HG03457 (cell line): ENCODE measurements around the gene PRIM1.
"Not testable (repeated sequence)": the region's sequence is repeated elsewhere in the genome, so short reads cannot be mapped to it uniquely, and the experiment has no call there.

ENCODE experiments used
- ATAC-seq: cut with Tn5 transposase; IDR thresholded peaks from one replicate; pipeline ENCODE4 v1.9.1; 2021; ENCODE audit warnings: moderate number of reproducible peaks; ENCODE audit not compliant: unreplicated experiment

The PRIM1 gene

DNA sequence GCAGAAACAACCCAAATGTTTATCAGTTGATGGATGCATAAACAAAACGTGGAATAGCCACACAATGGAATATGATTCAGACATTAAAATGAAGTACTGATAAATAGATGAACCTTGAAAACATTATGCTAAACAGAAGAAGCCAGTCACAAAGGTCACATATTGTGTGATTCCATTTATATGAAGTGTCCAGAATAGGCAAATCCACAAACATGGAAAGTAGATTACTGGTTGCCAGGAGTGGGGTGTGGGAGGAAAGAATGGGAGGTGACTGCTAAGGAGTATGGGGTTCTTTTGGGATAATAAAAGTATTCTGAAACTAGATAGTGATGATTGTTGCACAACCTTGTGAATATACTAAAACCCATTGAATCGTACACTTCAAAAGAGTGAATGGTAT, 9.7 kb upstream of the PRIM1 start:
- ATAC-seq, result no peak

DNA sequence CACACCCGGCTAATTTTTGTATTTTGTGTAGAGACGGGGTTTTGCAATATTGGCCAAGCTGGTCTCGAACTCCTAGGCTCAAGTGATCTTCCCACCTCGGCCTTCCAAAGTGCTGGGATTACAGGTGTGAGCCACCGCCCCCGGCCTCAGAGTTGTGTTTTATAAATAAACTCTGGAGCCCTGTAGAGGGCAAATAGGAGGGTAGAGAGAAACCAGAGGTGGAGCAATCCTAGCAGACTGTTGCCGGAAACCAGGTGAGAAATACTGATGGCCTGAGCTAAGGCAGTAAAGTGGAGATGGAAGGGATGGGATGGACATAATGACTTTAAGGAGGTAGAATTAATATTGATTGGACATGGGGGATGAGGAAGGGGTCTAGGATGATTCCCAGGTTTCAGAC, 8.3 kb upstream of the PRIM1 start:
- ATAC-seq, result no peak

DNA sequence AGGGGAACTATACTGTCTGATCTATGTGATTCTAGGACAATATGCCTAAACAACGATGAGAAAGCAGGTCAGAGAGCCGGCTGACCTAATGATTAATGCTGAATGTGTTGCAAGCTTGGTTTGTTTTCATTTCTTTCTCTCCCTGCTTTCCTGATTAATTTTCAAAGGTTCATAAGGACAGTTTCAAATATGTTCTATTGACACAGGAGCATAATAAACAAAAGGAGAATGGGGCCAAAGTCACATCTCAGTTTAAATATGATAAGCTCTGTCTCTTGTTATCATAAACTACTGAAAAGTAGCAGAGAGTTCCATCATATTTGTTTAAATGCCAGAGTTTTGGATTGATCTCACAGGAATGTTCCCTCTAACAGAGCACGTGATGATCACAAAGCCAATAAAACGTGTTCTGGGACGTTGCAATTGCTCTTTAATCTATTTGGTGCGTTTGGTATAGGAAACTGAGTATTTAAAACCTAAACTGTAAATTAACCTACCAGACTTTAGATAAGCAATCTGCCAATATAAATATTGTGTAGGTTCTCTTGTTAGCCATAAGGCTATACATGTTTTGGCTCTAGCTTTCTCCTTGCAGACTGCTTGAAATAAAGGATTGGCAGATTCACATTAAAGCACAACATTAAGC, 7.3 kb upstream of the PRIM1 start:
- ATAC-seq, result no peak

DNA sequence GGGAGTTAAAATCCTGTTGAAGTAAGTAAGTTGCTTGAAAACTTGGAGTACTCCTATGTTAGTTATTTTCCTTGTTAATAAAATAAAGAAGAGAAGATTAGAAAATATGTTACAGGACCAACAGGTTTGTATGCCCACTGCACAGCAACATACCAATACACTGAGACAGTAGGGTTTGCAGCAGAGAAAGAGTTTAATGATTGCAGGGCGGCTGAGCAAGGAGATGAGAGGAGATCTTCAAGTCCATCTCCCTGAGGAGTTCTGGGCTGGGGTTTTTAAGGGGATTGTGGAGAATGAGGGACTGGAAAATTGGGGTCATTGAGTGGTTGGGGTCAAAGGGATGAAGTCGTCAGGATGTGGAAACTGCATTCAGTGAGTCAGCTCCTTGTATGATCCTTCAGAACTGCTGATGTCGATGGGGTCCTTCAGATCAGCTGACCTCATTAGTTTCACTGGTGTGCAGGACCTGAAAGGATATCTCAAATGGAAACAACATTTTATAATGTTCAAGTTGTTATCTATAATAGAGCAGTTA, 6.7 kb upstream of the PRIM1 start:
- no peak for ATAC-seq

DNA sequence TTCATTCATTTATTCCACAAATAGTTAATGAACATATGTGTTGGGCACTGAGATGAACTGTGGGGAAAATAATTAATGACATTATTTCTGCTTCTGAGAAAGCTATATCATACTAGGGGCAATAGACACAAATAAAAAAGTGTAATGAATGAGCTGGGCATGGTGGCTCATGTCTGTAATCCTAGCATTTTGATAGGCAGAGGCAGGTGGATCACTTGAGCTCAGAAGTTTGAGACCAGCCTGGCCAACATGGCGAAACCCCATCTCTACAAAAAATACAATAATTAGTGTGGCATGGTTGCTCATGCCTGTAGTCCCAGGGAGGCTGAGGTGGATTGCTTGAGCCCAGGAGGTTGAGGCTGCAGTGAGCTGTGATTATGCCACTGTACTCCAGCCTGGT, 5.8 kb upstream of the PRIM1 start:
- not testable (repeated sequence) for ATAC-seq

DNA sequence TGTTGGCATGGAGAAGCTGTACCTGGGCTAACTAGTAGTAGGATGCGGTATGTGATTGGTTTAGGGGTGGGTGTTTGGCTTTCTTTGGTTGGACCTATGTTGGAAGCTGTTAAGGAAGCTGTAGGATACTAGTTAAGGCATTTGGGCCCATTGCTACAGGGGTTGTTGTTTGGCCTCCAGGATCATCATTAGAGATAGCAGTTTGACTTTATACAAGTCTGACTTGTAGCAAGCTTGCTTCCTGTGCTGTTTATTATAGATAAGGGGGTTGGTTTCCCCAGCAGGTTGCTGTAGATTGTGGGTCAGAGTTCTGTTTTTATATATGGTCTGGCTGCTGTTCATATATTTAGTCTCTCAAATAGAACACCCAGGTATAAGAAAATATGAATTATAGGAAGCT, 1.4 kb upstream of the PRIM1 start:
- ATAC-seq, result no peak

DNA sequence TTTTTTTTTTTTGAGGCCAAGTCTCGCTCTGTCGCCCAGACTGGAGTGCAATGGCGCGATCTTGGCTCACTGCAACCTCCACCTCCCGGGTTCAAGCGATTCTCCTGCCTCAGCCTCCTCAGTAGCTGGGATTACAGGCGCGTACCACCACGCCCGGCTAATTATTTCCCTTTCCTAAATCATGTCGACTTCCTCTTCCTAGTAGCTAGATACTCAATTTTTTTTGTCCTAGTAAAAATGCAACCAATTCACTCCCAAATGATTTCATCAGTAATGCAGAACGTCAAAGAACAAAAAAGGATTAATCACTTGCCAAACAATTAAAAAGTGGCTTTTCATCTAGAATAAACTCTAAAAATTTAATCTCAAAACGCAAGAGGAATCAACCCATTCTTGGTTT, 1.5 kb downstream of the PRIM1 start:
- not testable (repeated sequence) for ATAC-seq

DNA sequence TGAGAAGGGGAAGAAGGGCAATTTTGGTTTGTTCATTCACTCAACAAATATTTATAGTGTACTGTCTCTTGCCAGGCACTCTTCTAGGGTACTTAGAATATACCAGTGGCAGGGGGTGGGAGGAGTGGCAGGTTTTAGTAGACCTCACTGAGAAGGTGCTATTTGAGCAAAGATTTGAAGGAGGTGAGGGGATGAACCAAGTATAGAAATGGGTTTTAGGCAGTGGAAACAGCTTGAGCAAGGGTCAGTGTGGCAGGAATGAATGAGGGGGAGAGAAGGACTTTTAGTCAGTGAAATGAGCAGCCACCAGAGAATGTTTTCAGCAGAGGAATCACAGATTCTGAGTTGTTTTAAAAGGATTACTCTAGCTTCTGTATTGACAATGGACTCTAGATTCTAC, 2.3 kb downstream of the PRIM1 start:
- no peak for ATAC-seq

DNA sequence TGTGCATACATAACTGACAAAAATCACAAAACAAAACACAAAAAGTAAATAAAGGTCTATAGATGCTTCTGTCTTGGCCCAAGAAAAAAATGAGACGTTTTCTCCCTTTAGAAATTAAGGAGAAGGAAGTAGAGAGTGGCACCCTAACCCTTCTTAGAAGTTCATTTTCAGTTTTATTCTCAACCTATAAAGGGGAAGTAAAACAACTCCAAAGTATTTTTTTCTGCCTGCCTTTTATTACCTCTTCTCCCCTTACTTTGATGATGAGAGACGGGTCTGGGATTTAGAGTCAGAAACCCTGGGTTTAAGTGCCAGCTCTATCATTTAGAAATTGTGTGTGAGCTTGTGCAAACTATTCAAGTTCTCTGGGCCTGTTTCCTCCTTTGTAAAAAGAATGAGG, 2.8 kb downstream of the PRIM1 start:
- ATAC-seq, result no peak

DNA sequence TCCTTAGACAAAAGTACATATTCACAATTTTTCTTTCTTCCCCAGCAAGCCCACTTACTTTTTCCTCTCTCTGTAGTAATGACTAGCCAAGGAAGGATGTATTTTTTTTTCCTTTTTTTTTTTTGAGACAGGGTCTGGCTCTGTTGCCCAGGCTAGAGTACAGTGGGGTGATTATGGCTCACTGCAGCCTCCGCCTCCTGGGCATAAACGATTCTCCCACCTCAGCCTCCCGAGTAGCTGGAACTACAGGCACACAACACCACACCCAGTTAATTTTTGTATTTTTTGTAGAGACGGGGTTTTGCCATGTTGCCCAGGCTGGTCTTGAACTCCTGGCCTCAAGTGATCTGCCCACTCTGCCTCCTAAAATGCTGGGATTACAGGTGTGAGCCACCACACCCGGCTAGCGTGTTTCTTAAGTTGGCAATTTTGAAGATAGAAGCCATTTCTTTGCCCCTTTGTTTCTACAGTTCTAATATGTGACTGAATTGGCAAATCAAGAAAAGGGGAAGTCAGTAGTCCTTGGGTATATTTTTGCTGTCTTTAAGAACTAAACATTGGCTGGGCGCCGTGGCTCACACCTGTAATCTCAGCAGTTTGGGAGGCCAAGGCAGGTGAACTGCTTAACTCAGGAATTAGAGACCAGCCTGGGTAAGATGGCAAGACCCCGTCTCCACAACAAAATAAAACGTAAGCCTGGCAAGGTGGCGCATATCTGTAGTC, 23.8 kb downstream of the PRIM1 start:
- no peak for ATAC-seq

DNA sequence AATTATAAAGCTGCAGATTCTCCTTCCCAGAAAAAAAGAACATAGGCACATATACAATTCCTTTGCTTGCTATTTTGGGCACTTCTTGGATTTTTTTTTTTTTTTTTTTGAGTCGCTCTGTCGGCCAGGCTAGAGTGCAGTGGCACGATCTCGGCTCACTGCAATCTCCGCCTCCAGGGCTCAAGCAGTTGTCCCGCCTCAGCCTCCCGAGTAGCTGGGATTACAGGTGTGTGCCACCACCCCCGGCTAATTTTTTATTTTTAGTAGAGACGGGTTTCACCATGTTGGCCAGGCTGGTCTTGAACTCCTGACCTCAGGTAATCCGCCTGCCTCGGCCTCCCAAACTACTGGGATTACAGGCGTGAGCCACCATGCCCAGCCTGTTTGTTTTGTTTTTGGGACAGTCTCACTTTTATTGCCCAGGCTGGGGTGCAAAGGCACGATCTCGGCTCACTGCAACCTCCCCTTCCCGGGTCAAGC, 25.9 kb downstream of the PRIM1 start:
- not testable (repeated sequence) for ATAC-seq

DNA sequence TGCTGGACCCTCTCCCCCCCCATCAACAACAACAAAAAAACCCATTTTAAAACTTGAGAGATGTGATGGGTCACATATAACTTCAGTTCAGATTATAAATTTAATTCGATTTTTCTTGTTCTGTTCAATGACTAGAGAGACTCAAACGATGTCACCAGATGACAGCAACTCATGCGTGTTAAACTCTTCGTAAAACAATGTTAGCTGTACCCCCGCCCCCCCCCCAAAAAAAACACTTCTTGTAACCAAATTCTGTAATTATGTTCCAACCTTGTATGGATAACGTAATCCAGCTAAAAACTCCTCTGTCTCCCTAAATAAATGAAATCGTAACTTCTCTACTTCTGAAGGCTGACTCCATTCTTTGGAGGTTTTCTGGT, 26.4 kb downstream of the PRIM1 start:
- no peak for ATAC-seq

DNA sequence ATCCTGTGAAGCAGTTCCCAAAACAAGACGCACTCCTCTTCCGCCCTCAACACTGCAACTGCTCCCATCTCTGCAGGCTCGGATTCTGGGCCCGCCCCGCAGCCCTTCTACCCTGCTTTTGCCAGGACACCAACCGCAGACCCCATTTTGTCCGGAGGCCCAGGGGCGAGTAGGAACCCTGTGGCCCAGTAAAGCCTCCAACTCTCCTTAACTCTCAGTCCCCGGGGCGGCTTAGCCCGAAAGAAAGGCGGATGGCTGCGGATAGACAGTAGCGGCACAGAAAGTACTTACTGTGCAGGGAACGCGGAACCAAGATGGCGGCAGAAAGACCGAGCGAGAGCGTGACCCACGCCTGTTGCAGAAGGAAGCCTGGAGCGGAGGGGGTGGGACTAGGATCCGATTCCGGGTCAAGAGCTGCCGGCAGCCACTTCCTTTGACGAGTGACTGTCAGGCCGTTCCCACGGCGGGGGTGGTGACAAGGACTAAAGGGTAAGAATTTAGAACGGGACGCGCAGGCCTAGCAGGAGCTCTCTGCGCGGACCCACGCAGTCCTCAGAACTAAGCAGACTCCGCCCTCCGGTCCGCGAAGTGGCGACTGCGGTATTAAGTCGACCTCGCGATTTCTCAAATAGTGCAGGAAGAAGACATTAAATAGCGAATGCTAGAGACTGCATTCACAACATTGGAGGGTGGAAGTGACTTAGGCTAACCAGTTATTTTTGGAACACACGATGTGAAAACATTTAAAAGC, 27.0 kb downstream of the PRIM1 start, which contains the start of gene NACA:
Gene NACA, minus strand, starts transcription at position 328 of the 751 bp plus-strand sequence. CDS start 778 bp downstream, outside the sequence.
- ATAC-seq, result peak; percentile 89

DNA sequence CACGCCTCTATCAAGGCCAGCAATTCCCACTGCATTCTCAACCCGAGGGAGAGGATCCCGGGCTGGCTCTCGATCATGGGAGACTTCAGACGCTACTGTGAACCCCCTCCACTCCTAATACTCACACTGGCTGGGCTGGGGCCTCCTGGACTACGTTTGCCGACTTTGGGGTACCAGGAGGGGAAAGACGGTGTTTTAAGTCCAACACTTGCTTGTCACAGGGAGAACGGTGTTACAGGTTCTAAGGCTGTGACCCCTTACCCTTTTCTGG, 27.5 kb downstream of the PRIM1 start:
- ATAC-seq, result no peak

DNA sequence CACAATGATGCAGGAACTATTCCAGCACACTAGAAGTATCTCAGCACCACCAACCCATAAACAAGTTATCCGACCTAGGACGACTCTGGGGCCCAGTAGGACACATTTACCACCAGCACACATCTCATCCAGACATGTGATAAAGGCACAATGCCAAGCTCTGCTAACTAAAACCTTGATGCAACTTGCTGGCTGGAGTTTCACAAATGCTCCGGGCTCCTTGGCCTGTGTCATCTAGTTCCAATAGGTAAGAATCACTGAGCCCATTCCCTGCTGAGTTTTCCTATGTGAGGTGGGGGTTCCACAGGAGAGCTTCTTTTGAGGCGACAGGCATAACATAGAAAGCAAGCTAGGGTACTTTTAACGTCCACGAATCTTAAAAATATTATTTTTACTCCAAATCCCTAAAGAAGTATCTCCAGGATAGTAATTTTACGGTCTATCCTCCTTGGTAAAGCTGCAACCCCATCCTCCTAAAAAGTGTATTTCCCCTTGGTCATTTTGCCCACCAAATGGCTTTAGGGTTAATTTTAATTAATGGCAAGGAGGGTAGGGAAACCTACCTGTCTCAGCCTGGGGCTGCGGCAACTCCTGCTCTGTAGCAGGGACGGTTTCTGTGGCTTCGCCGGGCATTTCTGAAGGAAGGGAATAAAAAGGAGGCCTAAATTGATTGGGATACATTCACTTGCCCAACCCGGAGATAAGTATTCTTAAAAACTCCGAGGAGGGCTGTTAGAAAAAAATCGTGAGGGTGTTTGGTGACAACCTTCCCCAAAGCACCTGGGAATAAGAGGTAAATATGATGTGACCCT, 28.0 kb downstream of the PRIM1 start:
- no peak for ATAC-seq

DNA sequence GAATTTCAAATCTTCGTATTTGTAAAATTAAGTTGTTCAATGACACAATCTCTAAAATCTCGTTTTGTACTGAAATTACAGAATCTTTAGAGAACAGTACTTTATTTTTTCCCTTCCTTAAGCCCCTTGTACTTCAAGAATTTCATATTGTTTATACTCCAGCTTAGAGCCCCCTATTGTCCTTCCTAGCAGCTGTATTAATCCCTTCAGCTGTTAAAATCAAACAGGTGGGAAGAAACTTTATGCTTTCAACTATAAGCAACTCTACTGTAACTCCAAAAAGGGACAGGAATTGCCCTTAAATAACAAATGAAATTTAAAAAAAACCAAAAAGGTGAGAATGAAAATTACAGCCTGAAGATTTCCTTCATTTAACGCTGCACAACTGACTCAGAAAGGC, 28.8 kb downstream of the PRIM1 start:
- no peak for ATAC-seq

DNA sequence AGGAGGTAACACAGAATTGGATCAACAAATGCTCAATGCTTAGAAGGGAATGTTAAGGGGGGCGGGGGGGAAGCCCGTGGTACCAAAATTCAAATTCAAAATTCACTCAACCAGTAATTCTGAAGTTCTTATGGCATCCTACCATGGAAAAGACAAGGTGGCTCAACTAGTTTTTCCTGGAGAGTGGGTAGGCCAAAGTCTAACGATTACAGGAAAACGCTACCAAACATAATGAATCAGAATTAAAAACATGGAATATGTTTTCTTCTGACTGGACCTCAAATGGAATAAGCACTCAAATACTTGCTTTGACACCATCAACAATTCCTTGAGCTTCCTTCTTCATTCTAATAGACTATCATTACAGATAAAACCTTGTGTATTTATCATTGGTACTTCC, 29.3 kb downstream of the PRIM1 start:
- ATAC-seq, result no peak

DNA sequence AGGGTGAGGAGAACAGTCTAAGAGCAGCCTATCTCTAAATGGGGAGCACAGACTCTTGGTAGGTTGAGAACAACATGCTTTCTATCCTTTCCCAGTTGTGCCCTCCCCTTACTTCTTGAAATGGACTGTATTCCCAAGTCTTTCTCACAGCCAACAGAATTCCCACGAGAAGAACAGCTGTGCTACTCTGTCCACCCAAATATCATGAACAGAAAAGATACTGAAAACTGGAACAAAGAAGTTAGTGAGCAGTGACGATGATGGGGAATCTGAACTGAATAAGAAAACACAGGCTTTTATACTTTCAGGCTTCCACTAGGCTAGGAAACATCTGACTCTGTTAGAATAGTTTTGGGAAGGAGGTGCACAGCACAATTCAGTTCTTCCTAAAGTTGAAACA, 30.4 kb downstream of the PRIM1 start:
- no peak for ATAC-seq

DNA sequence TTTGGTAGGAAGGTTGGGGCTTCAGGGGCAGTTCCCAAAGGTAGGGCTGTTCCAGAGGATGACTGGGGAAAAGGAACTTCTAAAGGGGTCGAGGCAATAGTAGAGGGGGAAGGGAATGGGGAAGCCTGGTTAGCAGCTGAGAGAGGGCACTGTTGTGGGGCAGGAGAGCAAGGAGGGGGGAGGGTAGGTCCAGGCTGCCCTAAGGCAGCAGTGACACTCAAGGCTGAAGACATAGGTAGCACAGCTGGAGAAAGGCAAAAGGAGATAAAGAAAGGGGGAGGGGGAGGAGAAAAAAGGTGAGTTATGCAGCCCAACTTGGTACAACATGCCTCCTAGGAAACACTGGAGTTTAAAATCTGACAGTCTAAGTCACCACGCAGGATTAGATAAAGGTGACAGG, 30.9 kb downstream of the PRIM1 start:
- ATAC-seq, result no peak

DNA sequence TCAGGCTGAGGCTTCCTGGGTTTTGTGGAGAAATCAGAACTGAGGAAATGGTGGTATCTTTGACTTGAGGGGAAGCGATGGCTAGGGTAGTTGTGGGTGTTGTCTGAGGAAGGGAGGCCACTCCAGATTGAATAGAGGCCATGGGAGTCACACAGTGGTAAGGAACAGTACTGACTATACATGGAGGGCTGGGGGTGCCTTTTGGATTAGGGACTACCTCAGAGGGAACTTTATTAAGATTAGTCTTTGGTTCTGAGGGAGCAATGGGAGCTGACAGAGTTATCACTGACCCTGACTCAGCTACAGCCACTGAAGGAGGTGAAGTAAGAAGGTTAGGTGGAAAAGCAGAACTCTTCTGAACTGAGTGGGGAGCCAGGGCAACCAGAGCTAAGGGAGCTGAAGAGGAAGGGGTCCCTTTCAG, 31.4 kb downstream of the PRIM1 start:
- ATAC-seq, result no peak

DNA sequence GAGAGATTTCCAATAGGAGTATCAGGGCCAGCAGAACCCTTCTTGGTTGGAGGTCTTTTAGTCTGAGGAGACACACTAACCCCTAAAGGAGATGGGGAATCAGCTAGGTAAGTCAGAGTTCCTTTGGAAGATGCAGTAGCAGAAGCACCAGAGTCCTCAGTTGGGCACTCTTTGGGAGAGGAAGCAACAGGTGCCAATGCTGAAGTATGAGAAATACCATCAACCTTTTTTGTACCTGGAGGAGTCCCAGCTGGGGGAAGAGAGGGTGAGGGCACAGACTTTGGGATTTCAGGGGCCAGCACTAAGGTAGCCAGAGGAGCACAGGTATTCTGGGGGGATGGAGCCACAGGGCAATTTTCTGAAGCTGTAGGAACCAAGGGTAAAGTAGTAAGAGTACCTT, 33.1 kb downstream of the PRIM1 start:
- no peak for ATAC-seq
